ENCODE results near the gene HECTD2.
"Not testable (repeated sequence)": the region's sequence is repeated elsewhere in the genome, so short reads cannot be mapped to it uniquely, and the experiment has no call there.

HECTD2 gene

DNA sequence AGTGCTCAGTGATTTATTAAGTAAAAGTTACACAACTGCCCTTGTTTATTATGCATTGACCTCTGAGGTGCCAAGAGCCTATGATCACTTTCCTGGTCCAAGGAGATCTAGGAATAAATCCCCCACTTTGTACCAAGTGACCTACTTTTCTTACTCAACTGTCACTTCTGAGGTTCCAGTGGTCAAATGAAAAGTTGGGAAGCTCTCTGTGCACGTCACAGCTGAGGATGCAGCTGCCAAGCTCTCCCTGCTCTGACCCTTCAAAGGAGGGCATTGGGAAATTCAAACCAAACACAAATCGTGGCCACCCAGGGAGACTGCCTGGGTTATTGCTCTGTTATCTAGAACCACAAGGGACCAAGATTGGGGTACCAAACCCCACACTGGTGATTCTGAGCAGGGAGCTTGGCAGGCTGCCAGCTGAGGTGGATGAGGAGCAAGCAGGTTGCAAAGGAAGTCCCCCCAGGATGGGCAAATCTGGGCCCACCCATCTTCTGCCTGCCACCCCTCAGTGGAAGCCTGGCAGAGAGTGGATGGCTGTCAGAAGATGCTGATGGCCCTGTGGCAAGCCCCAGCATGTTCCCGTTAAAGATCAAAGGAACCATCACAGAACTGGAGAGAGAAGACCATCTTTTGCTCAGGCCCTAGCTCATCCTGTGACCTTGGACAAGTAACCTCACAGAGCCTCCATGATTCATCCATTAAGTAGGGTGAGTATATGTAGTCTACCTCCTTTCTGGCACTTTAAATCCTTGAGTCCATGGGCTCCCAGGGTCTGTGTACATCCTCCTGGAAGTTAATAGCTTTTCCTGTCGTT, 116.0 kb downstream of the HECTD2 start:
- H3K14ac ChIP-seq (ENCODE audit: low read length) = no peak overlapping the region
- H3K79me1 ChIP-seq (ENCODE audit: low read length) = no peaks in the 10 kb centered on the region
- H4K8ac ChIP-seq (ENCODE audit: low read depth, low read length) = no peak overlapping the region
- no peak overlapping the region for H3K27ac ChIP-seq (ENCODE audit: low read depth, low read length)
- no peaks in the 10 kb centered on the region for H3K79me2 ChIP-seq (ENCODE audit: control insufficient read depth, insufficient read depth, low read length, poor library complexity)
- no peak overlapping the region for H3K4ac ChIP-seq (ENCODE audit: low read depth, low read length)
- no peak overlapping the region for H4K12ac ChIP-seq (ENCODE audit: low read depth, low read length)
- no peak overlapping the region for H4K91ac ChIP-seq (ENCODE audit: low read depth, low read length)
- H2BK12ac ChIP-seq (ENCODE audit: low read length) = no peak overlapping the region
- H3K36me3 ChIP-seq (ENCODE audit: control insufficient read depth in 1 of 2, insufficient read depth in 2 of 2, low read length in 2 of 2) = no peaks in the 10 kb centered on the region
- no CpG with 5 or more reads among the region's 4 CpGs for WGBS (ENCODE audit: extremely low coverage, insufficient coverage, insufficient read length)
- no peak overlapping the region for H2AFZ ChIP-seq (ENCODE audit: insufficient read depth, low read length, poor library complexity)
- no peaks in the 10 kb centered on the region for H3K4me1 ChIP-seq (ENCODE audit: control insufficient read depth in 1 of 2, insufficient read depth in 2 of 2, low read length in 2 of 2)
- no peak overlapping the region for H3K4me3 ChIP-seq (ENCODE audit: low read depth, low read length)
- H2BK5ac ChIP-seq (ENCODE audit: low read depth, low read length, poor library complexity) = no peak overlapping the region
- H3K4me2 ChIP-seq (ENCODE audit: low read length) = no peak overlapping the region
- no peak overlapping the region for H2BK120ac ChIP-seq (ENCODE audit: insufficient read depth, low read length, poor library complexity)
- H2AK5ac ChIP-seq (ENCODE audit: low read length) = no peak overlapping the region
- H3K9ac ChIP-seq (ENCODE audit: low read length) = no peak overlapping the region
- H3K9me3 ChIP-seq (ENCODE audit: insufficient read depth, low read depth, low read length) = peaks cover 1% of the 10 kb centered on the region
- H3K18ac ChIP-seq (ENCODE audit: low read length) = no peak overlapping the region
- no peak for DNase-seq
- no peaks in the 10 kb centered on the region for H3K27me3 ChIP-seq (ENCODE audit: insufficient read depth, low read length)
- peak overlapping the region; percentile 40 for H3K23ac ChIP-seq (ENCODE audit: low read length)

- peaks cover 1% of the 10 kb centered on the region for H3K9me3 ChIP-seq (ENCODE audit: insufficient read depth, low read depth, low read length)
- no peak overlapping the region for H3K23ac ChIP-seq (ENCODE audit: low read length)
- no peaks in the 10 kb centered on the region for H3K36me3 ChIP-seq (ENCODE audit: control insufficient read depth in 1 of 2, insufficient read depth in 2 of 2, low read length in 2 of 2)
- H2BK5ac ChIP-seq (ENCODE audit: low read depth, low read length, poor library complexity) = no peak overlapping the region
- no peak overlapping the region for H3K4ac ChIP-seq (ENCODE audit: low read depth, low read length)
- no peak overlapping the region for H2AFZ ChIP-seq (ENCODE audit: insufficient read depth, low read length, poor library complexity)
- no peak overlapping the region for H3K9ac ChIP-seq (ENCODE audit: low read length)
- H3K27me3 ChIP-seq (ENCODE audit: insufficient read depth, low read length) = no peaks in the 10 kb centered on the region
- H3K79me2 ChIP-seq (ENCODE audit: control insufficient read depth, insufficient read depth, low read length, poor library complexity) = no peaks in the 10 kb centered on the region
- no peak overlapping the region for H4K12ac ChIP-seq (ENCODE audit: low read depth, low read length)
- no peak overlapping the region for H2BK120ac ChIP-seq (ENCODE audit: insufficient read depth, low read length, poor library complexity)
- no peaks in the 10 kb centered on the region for H3K79me1 ChIP-seq (ENCODE audit: low read length)
- DNase-seq = peak in 1 of 2 donors; percentile 8
- H2BK12ac ChIP-seq (ENCODE audit: low read length) = no peak overlapping the region
- no peak overlapping the region for H3K14ac ChIP-seq (ENCODE audit: low read length)
- no CpG with 5 or more reads among the region's 4 CpGs for WGBS (ENCODE audit: extremely low coverage, insufficient coverage, insufficient read length)
- H3K4me2 ChIP-seq (ENCODE audit: low read length) = no peak overlapping the region
- no peaks in the 10 kb centered on the region for H3K4me1 ChIP-seq (ENCODE audit: control insufficient read depth in 1 of 2, insufficient read depth in 2 of 2, low read length in 2 of 2)
- no peak overlapping the region for H2AK5ac ChIP-seq (ENCODE audit: low read length)
- H3K18ac ChIP-seq (ENCODE audit: low read length) = no peak overlapping the region
- H3K4me3 ChIP-seq (ENCODE audit: low read depth, low read length) = no peak overlapping the region
- H3K27ac ChIP-seq (ENCODE audit: low read depth, low read length) = no peak overlapping the region
- no peak overlapping the region for H4K8ac ChIP-seq (ENCODE audit: low read depth, low read length)
- H4K91ac ChIP-seq (ENCODE audit: low read depth, low read length) = no peak overlapping the region
These were observed 117.9 kb downstream of the HECTD2 start for GRCh38 chr10:91528080-91528479.

DNA sequence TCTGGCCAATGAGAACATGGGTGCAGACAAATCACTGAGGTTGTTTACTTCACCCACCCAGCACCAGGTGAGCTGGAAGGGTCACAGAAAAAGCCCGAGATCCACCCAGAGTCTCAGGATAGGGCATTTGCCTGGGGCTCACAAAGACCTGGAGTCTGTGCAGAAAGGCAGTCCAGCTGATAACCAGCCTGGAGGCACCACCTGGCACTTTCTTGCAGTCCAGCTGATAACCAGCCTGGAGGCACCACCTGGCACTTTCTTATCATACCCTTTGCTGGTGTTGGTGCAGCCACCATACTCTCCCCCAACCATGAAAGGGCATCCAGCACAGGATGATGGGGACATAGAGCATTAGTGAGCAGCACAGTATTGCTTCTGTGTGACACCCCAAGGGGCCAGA, 118.6 kb downstream of the HECTD2 start:
- H3K27me3 ChIP-seq (ENCODE audit: insufficient read depth, low read length) = no peaks in the 10 kb centered on the region
- H3K79me2 ChIP-seq (ENCODE audit: control insufficient read depth, insufficient read depth, low read length, poor library complexity) = no peaks in the 10 kb centered on the region
- H4K8ac ChIP-seq (ENCODE audit: low read depth, low read length) = no peak overlapping the region
- H3K9ac ChIP-seq (ENCODE audit: low read length) = no peak overlapping the region
- H3K4me1 ChIP-seq (ENCODE audit: control insufficient read depth in 1 of 2, insufficient read depth in 2 of 2, low read length in 2 of 2) = no peaks in the 10 kb centered on the region
- no peak overlapping the region for H3K4me2 ChIP-seq (ENCODE audit: low read length)
- DNase-seq = no peak
- no peak overlapping the region for H3K23ac ChIP-seq (ENCODE audit: low read length)
- H2BK120ac ChIP-seq (ENCODE audit: insufficient read depth, low read length, poor library complexity) = no peak overlapping the region
- no peak overlapping the region for H2BK5ac ChIP-seq (ENCODE audit: low read depth, low read length, poor library complexity)
- no CpG with 5 or more reads among the region's 1 CpG for WGBS (ENCODE audit: extremely low coverage, insufficient coverage, insufficient read length)
- no peak overlapping the region for H2AFZ ChIP-seq (ENCODE audit: insufficient read depth, low read length, poor library complexity)
- H2AK5ac ChIP-seq (ENCODE audit: low read length) = no peak overlapping the region
- H3K18ac ChIP-seq (ENCODE audit: low read length) = no peak overlapping the region
- no peak overlapping the region for H3K4ac ChIP-seq (ENCODE audit: low read depth, low read length)
- no peak overlapping the region for H3K4me3 ChIP-seq (ENCODE audit: low read depth, low read length)
- peaks cover 1% of the 10 kb centered on the region for H3K9me3 ChIP-seq (ENCODE audit: insufficient read depth, low read depth, low read length)
- no peak overlapping the region for H3K27ac ChIP-seq (ENCODE audit: low read depth, low read length)
- H4K91ac ChIP-seq (ENCODE audit: low read depth, low read length) = no peak overlapping the region
- no peaks in the 10 kb centered on the region for H3K79me1 ChIP-seq (ENCODE audit: low read length)
- no peak overlapping the region for H4K12ac ChIP-seq (ENCODE audit: low read depth, low read length)
- H2BK12ac ChIP-seq (ENCODE audit: low read length) = no peak overlapping the region
- no peak overlapping the region for H3K14ac ChIP-seq (ENCODE audit: low read length)
- no peaks in the 10 kb centered on the region for H3K36me3 ChIP-seq (ENCODE audit: control insufficient read depth in 1 of 2, insufficient read depth in 2 of 2, low read length in 2 of 2)

- not testable (repeated sequence) for H2BK12ac ChIP-seq (ENCODE audit: low read length); H3K9me3 ChIP-seq (ENCODE audit: insufficient read depth, low read depth, low read length); DNase-seq; H2BK5ac ChIP-seq (ENCODE audit: low read depth, low read length, poor library complexity); H3K79me2 ChIP-seq (ENCODE audit: control insufficient read depth, insufficient read depth, low read length, poor library complexity); H3K36me3 ChIP-seq (ENCODE audit: control insufficient read depth in 1 of 2, insufficient read depth in 2 of 2, low read length in 2 of 2); H3K79me1 ChIP-seq (ENCODE audit: low read length); H2BK120ac ChIP-seq (ENCODE audit: insufficient read depth, low read length, poor library complexity); H3K4me2 ChIP-seq (ENCODE audit: low read length); H3K18ac ChIP-seq (ENCODE audit: low read length); H3K23ac ChIP-seq (ENCODE audit: low read length); H3K4me3 ChIP-seq (ENCODE audit: low read depth, low read length); H3K14ac ChIP-seq (ENCODE audit: low read length); H4K8ac ChIP-seq (ENCODE audit: low read depth, low read length); H4K91ac ChIP-seq (ENCODE audit: low read depth, low read length); H2AFZ ChIP-seq (ENCODE audit: insufficient read depth, low read length, poor library complexity); H3K27ac ChIP-seq (ENCODE audit: low read depth, low read length); H3K4ac ChIP-seq (ENCODE audit: low read depth, low read length); H2AK5ac ChIP-seq (ENCODE audit: low read length); H3K27me3 ChIP-seq (ENCODE audit: insufficient read depth, low read length); H3K4me1 ChIP-seq (ENCODE audit: control insufficient read depth in 1 of 2, insufficient read depth in 2 of 2, low read length in 2 of 2); H4K12ac ChIP-seq (ENCODE audit: low read depth, low read length); H3K9ac ChIP-seq (ENCODE audit: low read length)
- WGBS (ENCODE audit: extremely low coverage, insufficient coverage, insufficient read length) = no CpG with 5 or more reads among the region's 1 CpG
These were observed 124.6 kb downstream of the HECTD2 start for GRCh38 chr10:91534789-91535188.

All from trophoblast cell (in vitro differentiated cells and primary cell).